Measurements from ENCODE around the gene PLCG2.

PLCG2 gene

DNA sequence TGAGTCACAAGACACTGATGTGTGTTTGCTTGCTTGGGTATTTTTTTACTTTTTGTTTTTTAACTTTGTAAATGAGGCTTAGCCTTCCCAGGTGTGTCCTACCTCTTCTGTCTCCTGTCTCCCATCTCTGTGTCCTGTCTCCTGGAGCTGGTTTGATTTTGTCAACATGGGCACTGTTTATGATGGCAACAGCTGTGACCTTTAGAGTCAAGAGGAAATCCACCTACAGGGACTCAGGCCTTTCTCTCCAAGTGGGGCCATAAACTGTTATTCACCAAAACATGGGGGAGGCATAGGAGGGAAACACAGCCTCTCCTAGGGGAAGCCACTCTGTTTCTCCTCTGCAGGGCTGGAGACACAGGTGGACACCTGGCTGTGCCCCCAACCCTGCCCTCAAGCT lies 13.1 kb upstream of the PLCG2 start:
- DNase-seq (ENCODE audit: low read depth, low spot score), result no peak
- TF ChIP-seq, protein P1, sequence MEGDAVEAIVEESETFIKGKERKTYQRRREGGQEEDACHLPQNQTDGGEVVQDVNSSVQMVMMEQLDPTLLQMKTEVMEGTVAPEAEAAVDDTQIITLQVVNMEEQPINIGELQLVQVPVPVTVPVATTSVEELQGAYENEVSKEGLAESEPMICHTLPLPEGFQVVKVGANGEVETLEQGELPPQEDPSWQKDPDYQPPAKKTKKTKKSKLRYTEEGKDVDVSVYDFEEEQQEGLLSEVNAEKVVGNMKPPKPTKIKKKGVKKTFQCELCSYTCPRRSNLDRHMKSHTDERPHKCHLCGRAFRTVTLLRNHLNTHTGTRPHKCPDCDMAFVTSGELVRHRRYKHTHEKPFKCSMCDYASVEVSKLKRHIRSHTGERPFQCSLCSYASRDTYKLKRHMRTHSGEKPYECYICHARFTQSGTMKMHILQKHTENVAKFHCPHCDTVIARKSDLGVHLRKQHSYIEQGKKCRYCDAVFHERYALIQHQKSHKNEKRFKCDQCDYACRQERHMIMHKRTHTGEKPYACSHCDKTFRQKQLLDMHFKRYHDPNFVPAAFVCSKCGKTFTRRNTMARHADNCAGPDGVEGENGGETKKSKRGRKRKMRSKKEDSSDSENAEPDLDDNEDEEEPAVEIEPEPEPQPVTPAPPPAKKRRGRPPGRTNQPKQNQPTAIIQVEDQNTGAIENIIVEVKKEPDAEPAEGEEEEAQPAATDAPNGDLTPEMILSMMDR (IDR thresholded peaks at IDR 0.05; ENCODE audit: low read depth, low read length), result no peak
- in situ Hi-C loops (cut with HindIII; ENCODE audit: low sequenced_read_pairs), result no loop called here
- no peak overlapping the region for H3K4me3 ChIP-seq (ENCODE audit: low read depth, low read length)

DNA sequence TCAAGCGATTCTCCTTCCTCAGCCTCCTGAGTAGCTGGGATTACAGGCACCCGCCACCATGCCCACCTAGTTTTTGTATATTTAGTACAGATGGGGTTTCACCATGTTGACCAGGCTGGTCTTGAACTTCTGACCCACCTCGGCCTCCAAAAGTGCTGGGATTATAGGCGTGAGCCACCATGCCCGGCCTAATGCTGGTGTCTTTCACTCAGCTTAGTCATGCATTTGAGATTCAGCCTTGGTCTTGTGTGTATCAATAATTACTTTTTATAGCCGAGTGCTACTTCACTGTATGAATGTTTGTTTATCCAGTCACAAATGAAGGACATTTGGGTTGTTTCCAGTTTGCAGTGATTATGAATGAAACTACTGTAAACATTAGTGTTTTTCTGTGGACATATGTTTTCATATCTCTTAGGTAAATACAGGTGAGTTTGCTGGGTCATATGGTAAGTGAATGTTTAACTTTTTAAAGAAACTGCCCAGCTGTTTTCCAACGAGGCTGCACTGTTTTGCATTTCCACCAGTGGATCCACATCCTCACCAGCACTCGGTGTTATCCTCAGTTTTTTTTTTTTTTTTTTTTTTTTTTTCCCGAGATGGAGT lies 11.0 kb upstream of the PLCG2 start:
- no peak overlapping the region for H3K4me3 ChIP-seq (ENCODE audit: low read depth, low read length)
- in situ Hi-C loops (cut with HindIII; ENCODE audit: low sequenced_read_pairs), result no loop called here
- no peak for DNase-seq (ENCODE audit: low read depth, low spot score)
- TF ChIP-seq, protein P1 (IDR thresholded peaks at IDR 0.05; ENCODE audit: low read depth, low read length), result no peak

DNA sequence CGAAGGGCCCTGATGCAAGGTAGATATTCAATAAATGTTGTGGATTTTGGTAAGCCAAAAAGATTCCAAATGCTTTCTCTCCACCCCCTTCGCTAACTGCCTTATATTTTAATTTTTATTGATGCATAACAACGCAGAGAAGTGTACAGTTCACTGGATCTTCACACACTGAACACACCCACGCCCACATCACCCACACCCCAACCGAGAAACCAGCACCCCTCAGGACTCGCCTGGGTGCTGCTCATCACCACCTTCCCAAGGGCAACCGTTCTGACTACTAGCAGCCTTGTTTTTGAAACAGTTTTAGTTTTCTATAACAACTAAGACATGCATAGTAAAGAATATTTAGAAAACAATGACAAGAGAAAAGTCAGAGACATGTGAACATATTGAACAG lies 9.1 kb upstream of the PLCG2 start:
- TF ChIP-seq, protein P1 (IDR thresholded peaks at IDR 0.05; ENCODE audit: low read depth, low read length), result no peak
- in situ Hi-C loops (cut with HindIII; ENCODE audit: low sequenced_read_pairs), result no loop called here
- DNase-seq (ENCODE audit: low read depth, low spot score), result no peak
- H3K4me3 ChIP-seq (ENCODE audit: low read depth, low read length), result no peak overlapping the region

DNA sequence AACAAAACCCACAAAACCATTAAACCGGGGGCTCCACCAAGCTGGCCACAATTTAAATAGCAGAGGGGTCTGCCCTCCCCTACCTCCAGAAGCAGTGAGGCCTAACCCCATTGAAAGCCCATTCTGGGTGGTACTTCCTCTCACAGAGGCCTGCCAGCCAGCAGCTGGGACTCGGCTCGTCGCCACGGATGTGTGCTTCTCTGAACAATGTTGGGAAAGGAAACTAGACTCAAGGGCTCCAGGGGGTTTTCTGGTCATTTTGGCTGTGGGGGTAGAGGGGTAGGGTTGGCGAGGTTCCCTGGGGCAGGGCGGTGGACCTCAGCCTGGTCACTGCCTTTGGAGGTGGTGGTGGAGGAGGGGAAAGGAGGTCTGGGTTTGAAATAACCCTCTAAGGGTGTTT lies 4.7 kb upstream of the PLCG2 start:
- H3K4me3 ChIP-seq (ENCODE audit: low read depth, low read length), result no peak overlapping the region
- TF ChIP-seq, protein P1 (IDR thresholded peaks at IDR 0.05; ENCODE audit: low read depth, low read length), result no peak
- no peak for DNase-seq (ENCODE audit: low read depth, low spot score)
- in situ Hi-C loops (cut with HindIII; ENCODE audit: low sequenced_read_pairs), result no loop called here

DNA sequence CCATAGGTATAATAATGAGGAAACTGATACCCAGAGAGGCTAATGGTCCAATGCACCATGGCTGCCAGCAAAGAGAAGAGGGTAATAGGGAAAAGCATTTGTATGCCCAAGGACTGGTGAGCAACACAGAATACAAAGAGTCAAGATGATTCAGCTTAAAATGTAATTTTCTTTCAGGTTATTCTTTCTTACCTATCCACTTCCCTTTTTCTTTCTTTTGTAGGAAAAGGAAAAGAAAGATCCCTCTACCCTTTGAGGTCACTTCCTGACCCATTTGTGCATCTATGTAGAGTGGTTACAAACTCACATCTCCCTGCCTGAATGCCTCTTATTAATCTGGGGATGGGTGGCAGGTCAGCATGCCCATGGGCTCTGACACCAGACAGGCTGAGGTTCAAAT lies 3.5 kb upstream of the PLCG2 start:
- TF ChIP-seq, protein P1 (IDR thresholded peaks at IDR 0.05; ENCODE audit: low read depth, low read length), result no peak
- DNase-seq (ENCODE audit: low read depth, low spot score), result no peak
- in situ Hi-C loops (cut with HindIII; ENCODE audit: low sequenced_read_pairs), result no loop called here
- no peak overlapping the region for H3K4me3 ChIP-seq (ENCODE audit: low read depth, low read length)

DNA sequence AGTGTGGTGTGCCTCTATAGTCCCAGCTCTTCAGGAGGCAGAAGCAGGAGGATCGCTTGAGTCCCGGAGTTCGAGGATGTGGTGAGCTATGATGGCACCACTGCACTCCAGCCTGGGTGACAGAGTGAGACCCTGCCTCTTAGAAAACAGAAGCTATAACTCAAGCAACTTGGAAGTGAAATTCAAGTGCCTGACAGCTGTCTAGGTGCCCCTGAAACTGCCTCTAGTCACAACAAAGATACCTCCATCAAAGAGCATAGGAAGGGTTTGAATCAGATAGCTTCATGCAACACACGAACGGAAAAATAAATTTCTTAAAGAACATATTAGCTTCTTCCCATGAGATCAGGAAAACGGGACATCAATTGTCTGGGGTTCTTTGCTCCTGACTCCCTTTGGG lies 860 bp upstream of the PLCG2 start:
- in situ Hi-C loops (cut with HindIII; ENCODE audit: low sequenced_read_pairs), result no loop called here
- no peak overlapping the region for H3K4me3 ChIP-seq (ENCODE audit: low read depth, low read length)
- TF ChIP-seq, protein P1 (IDR thresholded peaks at IDR 0.05; ENCODE audit: low read depth, low read length), result no peak
- no peak for DNase-seq (ENCODE audit: low read depth, low spot score)

Measured in astrocyte of the spinal cord (primary cell).